Left renal cortex interstitium (tissue), 4 donors: ENCODE data around the gene IGSF5. TPM values are rescaled to one million over a fixed set of nuclear protein-coding genes. Genes with fewer than 3 reads are reported as not detected.
"Not testable (repeated sequence)": the region's sequence is repeated elsewhere in the genome, so short reads cannot be mapped to it uniquely, and the experiment has no call there.

ENCODE experiments used
- DNase-seq, 4 donors: peaks; one replicate each; pipeline ENCODE4 v3.0.0-alpha.2; 2013; ENCODE audit warnings: low read depth in 4 of 4, low spot score in 2 of 4, missing footprints in 1 of 4
- polyA plus RNA-seq, 4 donors: library from polyadenylated mRNA; unstranded; fragments of 120-200 nt; gene quantifications; one replicate each; pipeline ENCODE4 v1.2.1, GENCODE V29; 2013; ENCODE audit not compliant: insufficient read length in 4 of 4

Gene IGSF5
- polyA plus RNA-seq, result 1 to 10 TPM in 1 of 4 donors, under 1 TPM in 3; 0.65 to 1.3 (median 0.92) TPM

GRCh38 chr21:39744883-39745282 is at the start of gene IGSF5:
TSS of gene IGSF5 (plus strand) at chr21:39745183. CDS start at chr21:39745510, 327 bp downstream.
- not testable (repeated sequence) for DNase-seq

- DNase-seq, result no peak
Observed at GRCh38 chr21:39696196-39696595, 48.8 kb upstream of the IGSF5 start.

- no peak for DNase-seq
Observed at GRCh38 chr21:39696618-39697017, 48.4 kb upstream of the IGSF5 start.

- DNase-seq, result no peak
Observed at GRCh38 chr21:39700318-39700717, 44.7 kb upstream of the IGSF5 start.

GRCh38 chr21:39703578-39703977 is 41.4 kb upstream of the IGSF5 start:
- no peak for DNase-seq

- DNase-seq, result no peak
Observed at GRCh38 chr21:39705849-39706248, 39.1 kb upstream of the IGSF5 start.

- DNase-seq, result no peak
Observed at GRCh38 chr21:39707316-39707715, 37.7 kb upstream of the IGSF5 start.

- DNase-seq, result no peak
Observed at GRCh38 chr21:39710866-39711265, 34.1 kb upstream of the IGSF5 start.

- no peak for DNase-seq
Observed at GRCh38 chr21:39712273-39712672, 32.7 kb upstream of the IGSF5 start.

GRCh38 chr21:39712976-39713375 is 32.0 kb upstream of the IGSF5 start:
- DNase-seq, result no peak

- DNase-seq, result no peak
Observed at GRCh38 chr21:39713905-39714304, 31.1 kb upstream of the IGSF5 start.

GRCh38 chr21:39714331-39714730 is 30.7 kb upstream of the IGSF5 start:
- no peak for DNase-seq

GRCh38 chr21:39715804-39716397 is 29.1 kb upstream of the IGSF5 start:
- peak in 3 of 4 donors; percentile 15 to 32 (median 24) for DNase-seq

- no peak for DNase-seq
Observed at GRCh38 chr21:39720126-39720778, 24.7 kb upstream of the IGSF5 start.

- no peak for DNase-seq
Observed at GRCh38 chr21:39721885-39722284, 23.1 kb upstream of the IGSF5 start.

- no peak for DNase-seq
Observed at GRCh38 chr21:39724944-39725343, 20.0 kb upstream of the IGSF5 start.

- DNase-seq, result no peak
Observed at GRCh38 chr21:39726133-39726532, 18.9 kb upstream of the IGSF5 start.

- no peak for DNase-seq
Observed at GRCh38 chr21:39727401-39728120, 17.4 kb upstream of the IGSF5 start.

GRCh38 chr21:39728341-39728740 is 16.6 kb upstream of the IGSF5 start:
- no peak for DNase-seq

- no peak for DNase-seq
Observed at GRCh38 chr21:39730418-39731157, 14.4 kb upstream of the IGSF5 start.

- no peak for DNase-seq
Observed at GRCh38 chr21:39736716-39737115, 8.3 kb upstream of the IGSF5 start.
